Amniotic epithelial cell (primary cell): ENCODE measurements around the gene DNAH8.

Experiments used
- DNase-seq: peaks from one replicate; pipeline ENCODE4 v3.0.0-alpha.2; 2010; ENCODE audit warnings: low read depth

DNAH8 gene

GRCh38 chr6:39053854-39054576, 338.9 kb downstream of the DNAH8 start:
- DNase-seq, result no peak

- no peak for DNase-seq
Observed at GRCh38 chr6:39054577-39055142, 339.5 kb downstream of the DNAH8 start.

GRCh38 chr6:39055661-39056060, 340.6 kb downstream of the DNAH8 start:
- no peak for DNase-seq

GRCh38 chr6:39056191-39056590, 341.1 kb downstream of the DNAH8 start:
- DNase-seq, result no peak

GRCh38 chr6:39056681-39057080, 341.6 kb downstream of the DNAH8 start:
- no peak for DNase-seq

GRCh38 chr6:39057251-39058155, 342.4 kb downstream of the DNAH8 start:
- DNase-seq, result no peak

- no peak for DNase-seq
Observed at GRCh38 chr6:39058471-39059147, 343.5 kb downstream of the DNAH8 start.

- DNase-seq, result no peak
Observed at GRCh38 chr6:39059496-39060310, 344.6 kb downstream of the DNAH8 start.

- no peak for DNase-seq
Observed at GRCh38 chr6:39060467-39061160, 345.5 kb downstream of the DNAH8 start.

- no peak for DNase-seq
Observed at GRCh38 chr6:39061182-39061581, 346.1 kb downstream of the DNAH8 start.

- no peak for DNase-seq
Observed at GRCh38 chr6:39061588-39061987, 346.5 kb downstream of the DNAH8 start.

GRCh38 chr6:39062014-39062740, 347.1 kb downstream of the DNAH8 start:
- DNase-seq, result no peak

- DNase-seq, result no peak
Observed at GRCh38 chr6:39063526-39063925, 348.4 kb downstream of the DNAH8 start.

GRCh38 chr6:39065561-39065960, 350.4 kb downstream of the DNAH8 start:
- DNase-seq, result no peak

- no peak for DNase-seq
Observed at GRCh38 chr6:39068391-39068790, 353.3 kb downstream of the DNAH8 start.

GRCh38 chr6:39072830-39073229, 357.7 kb downstream of the DNAH8 start:
- no peak for DNase-seq

GRCh38 chr6:39073471-39074355, 358.6 kb downstream of the DNAH8 start:
- DNase-seq, result no peak

GRCh38 chr6:39074486-39074885, 359.4 kb downstream of the DNAH8 start:
- DNase-seq, result no peak

GRCh38 chr6:39075010-39075686, 360.0 kb downstream of the DNAH8 start:
- no peak for DNase-seq
